ENCODE measurements around the gene SLC4A1. TPM values are rescaled to one million over a fixed set of nuclear protein-coding genes. Genes with fewer than 3 reads are reported as not detected.

The SLC4A1 gene
- total RNA-seq, 1 experiment from 2014 or later, result 0.22 TPM

DNA sequence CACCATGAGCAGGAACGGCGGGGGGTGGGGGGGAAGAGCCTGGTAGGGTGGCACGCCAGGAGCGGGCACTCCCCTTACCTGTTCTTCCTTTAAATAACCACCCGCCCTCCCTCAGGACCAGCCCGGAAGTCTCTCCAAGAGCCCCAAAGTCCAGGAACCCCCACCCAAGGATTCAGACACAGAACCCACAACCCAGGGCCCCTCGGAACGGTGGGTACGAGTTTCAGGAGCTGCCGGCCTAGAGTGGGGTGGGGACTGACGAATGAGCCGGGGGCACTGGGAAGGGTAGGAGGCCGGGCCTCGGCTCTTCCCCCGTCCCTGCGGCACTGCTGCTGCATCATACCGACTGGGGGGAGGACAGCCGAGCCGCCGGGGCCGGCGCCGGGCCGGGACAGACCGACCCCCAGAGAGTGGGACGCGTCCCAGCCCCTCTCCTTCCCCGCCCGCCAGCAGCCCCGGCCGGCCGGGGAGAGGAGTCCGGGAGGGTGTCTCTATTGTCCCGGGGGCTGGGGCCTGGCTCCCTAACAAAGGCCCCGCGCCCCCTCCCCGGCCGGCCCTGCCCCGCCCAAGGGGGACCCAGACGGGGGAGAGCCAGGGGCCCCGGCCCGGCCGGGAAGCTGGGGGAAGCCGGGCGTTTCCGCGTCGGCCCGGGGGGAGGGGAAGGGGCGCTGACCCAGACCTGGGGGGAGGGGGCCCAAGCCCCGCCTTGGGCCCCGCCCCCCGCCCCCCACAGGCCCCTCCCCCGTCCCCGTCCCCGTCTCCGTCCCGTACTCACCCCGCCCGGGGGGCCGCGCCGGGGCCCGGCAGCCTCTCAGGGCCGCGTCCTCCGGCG lies 69.0 kb downstream of the SLC4A1 start:
- DNase-seq (ENCODE audit: low read depth, low spot score) (no peak), ATAC-seq (peak; percentile 33)
- ChIA-PET POLR2A (interaction anchor here (0.6 kb wide), 1 partner anchor 147 kb away, joined by 3 read pairs; no protein-coding TSS in a partner anchor), CTCF (no interaction called here), RAD21 (ENCODE audit: low non-redundant PET in 1 of 2, low total read pairs in 2 of 2, uncharacterized antibody in 2 of 2, unreplicated experiment in 2 of 2) (no interaction called here)
- H2AFZ ChIP-seq (ENCODE audit: low read depth, low read length, poor library complexity, severe bottlenecking), result no peak overlapping the region
- H3K4me2 ChIP-seq (ENCODE audit: low read length), result peak overlapping the region; percentile 95
- no peaks in the 10 kb centered on the region for H3K27me3 ChIP-seq (ENCODE audit: insufficient read depth, low read length)
- H3K79me2 ChIP-seq (ENCODE audit: insufficient read depth, low read length), result peaks cover 25% of the 10 kb centered on the region
- H3K4me3 ChIP-seq (replicated peaks in 1 of 2; ENCODE audit: low read depth in 1 of 2, low read length in 2 of 2), result peak overlapping the region; percentile 81 to 88
- H3K4me1 ChIP-seq (ENCODE audit: control insufficient read depth in 1 of 2, insufficient read depth in 2 of 2, low read length in 2 of 2), result peaks cover 29 to 35% of the 10 kb centered on the region in 2 experiments
- peak overlapping the region; percentile 98 for H3K27ac ChIP-seq (ENCODE audit: low read depth, low read length)
- TF ChIP-seq, protein P1, sequence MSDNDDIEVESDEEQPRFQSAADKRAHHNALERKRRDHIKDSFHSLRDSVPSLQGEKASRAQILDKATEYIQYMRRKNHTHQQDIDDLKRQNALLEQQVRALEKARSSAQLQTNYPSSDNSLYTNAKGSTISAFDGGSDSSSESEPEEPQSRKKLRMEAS (IDR thresholded peaks at IDR 0.05), result no peak
- TF ChIP-seq POLR2AphosphoS5 (IDR thresholded peaks at IDR 0.05; ENCODE audit: low read depth, low read length) (peak; percentile 62), ZFX (IDR thresholded peaks at IDR 0.05) (peak; percentile 54; the same call in 1 of the 2 replicates), SIN3A (IDR thresholded peaks at IDR 0.05; ENCODE audit: low read depth) (peak; percentile 23; the same call in 1 of the 2 replicates)
- TF ChIP-seq, protein P2, sequence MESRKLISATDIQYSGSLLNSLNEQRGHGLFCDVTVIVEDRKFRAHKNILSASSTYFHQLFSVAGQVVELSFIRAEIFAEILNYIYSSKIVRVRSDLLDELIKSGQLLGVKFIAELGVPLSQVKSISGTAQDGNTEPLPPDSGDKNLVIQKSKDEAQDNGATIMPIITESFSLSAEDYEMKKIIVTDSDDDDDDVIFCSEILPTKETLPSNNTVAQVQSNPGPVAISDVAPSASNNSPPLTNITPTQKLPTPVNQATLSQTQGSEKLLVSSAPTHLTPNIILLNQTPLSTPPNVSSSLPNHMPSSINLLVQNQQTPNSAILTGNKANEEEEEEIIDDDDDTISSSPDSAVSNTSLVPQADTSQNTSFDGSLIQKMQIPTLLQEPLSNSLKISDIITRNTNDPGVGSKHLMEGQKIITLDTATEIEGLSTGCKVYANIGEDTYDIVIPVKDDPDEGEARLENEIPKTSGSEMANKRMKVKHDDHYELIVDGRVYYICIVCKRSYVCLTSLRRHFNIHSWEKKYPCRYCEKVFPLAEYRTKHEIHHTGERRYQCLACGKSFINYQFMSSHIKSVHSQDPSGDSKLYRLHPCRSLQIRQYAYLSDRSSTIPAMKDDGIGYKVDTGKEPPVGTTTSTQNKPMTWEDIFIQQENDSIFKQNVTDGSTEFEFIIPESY (IDR thresholded peaks at IDR 0.05; ENCODE audit: extremely low read depth, insufficient replicate concordance, low read length), result no peak
- no peaks in the 10 kb centered on the region for H3K9me2 ChIP-seq (ENCODE audit: insufficient read depth)
- intact Hi-C loops (cut with micrococcal nuclease), result no loop called here
- H3K36me3 ChIP-seq (ENCODE audit: control insufficient read depth in 1 of 2, insufficient read depth in 2 of 2, low read length in 2 of 2), result peaks cover 24 to 28% of the 10 kb centered on the region in 2 experiments
- no peaks in the 10 kb centered on the region for H4K20me1 ChIP-seq (ENCODE audit: insufficient read depth)
- TSS peak; percentile 42 for BruUV-seq (replicated peaks)
- H3K9me3 ChIP-seq (ENCODE audit: control insufficient read depth in 1 of 2, insufficient read depth in 1 of 2, low read depth in 1 of 2, low read length in 2 of 2), result no peaks in the 10 kb centered on the region
- peak overlapping the region; percentile 94 for H3K9ac ChIP-seq (ENCODE audit: low read length)

Small RNA genes lying within 50 kb of the gene (microRNA-seq; reads per million reads assigned to microRNA genes)
- gene MIR6782 (ENCODE audit: borderline number of aligned reads), result not detected

Other genes starting within 250 kb of the SLC4A1 start
- 99.6 TPM for gene LSM12, start 201.5 kb downstream of the SLC4A1 start, total RNA-seq (2021; ENCODE audit: unreplicated experiment)
- gene G6PC3, start 197.4 kb downstream of the SLC4A1 start, total RNA-seq (2021; ENCODE audit: unreplicated experiment), result 50.6 TPM
- gene HDAC5, start 144.5 kb downstream of the SLC4A1 start, total RNA-seq (2021; ENCODE audit: unreplicated experiment), result 32.9 TPM
- gene HROB, start 126.2 kb downstream of the SLC4A1 start, total RNA-seq (2021; ENCODE audit: unreplicated experiment), result 14.3 TPM
- gene ASB16, start 97.4 kb downstream of the SLC4A1 start, total RNA-seq (2021; ENCODE audit: unreplicated experiment), result 0.37 TPM
- 25.1 TPM for gene TMUB2, start 81.2 kb downstream of the SLC4A1 start, total RNA-seq (2021; ENCODE audit: unreplicated experiment)
- gene ATXN7L3, start 68.3 kb downstream of the SLC4A1 start, total RNA-seq (2021; ENCODE audit: unreplicated experiment), result 86.7 TPM
- gene UBTF, start 48.5 kb downstream of the SLC4A1 start, total RNA-seq (2021; ENCODE audit: unreplicated experiment), result 84.3 TPM
- 0.61 TPM for gene RUNDC3A, start 40.5 kb upstream of the SLC4A1 start, total RNA-seq (2021; ENCODE audit: unreplicated experiment)
- 326 TPM for gene SLC25A39, start 56.7 kb upstream of the SLC4A1 start, total RNA-seq (2021; ENCODE audit: unreplicated experiment)
- 206 TPM for gene GRN, start 77.2 kb upstream of the SLC4A1 start, total RNA-seq (2021; ENCODE audit: unreplicated experiment)
- 18.0 TPM for gene FAM171A2, start 95.7 kb upstream of the SLC4A1 start, total RNA-seq (2021; ENCODE audit: unreplicated experiment)
- gene ITGA2B, start 121.5 kb upstream of the SLC4A1 start, total RNA-seq (2021; ENCODE audit: unreplicated experiment), result 7.6 TPM
- gene GPATCH8, start 235.3 kb upstream of the SLC4A1 start, total RNA-seq (2021; ENCODE audit: unreplicated experiment), result 28.7 TPM